Stimulated activated CD8-positive, alpha-beta memory T cell treated with anti-CD3 and anti-CD28 coated beads, Interleukin-12 subunit alpha, Interleukin-12 subunit beta, amount 100 ng/mL, for 24 hours (primary cell): Measurements from ENCODE around the gene HPS4.
"Not testable (repeated sequence)": the region's sequence is repeated elsewhere in the genome, so short reads cannot be mapped to it uniquely, and the experiment has no call there.

Source experiments
- DNase-seq: peaks from one replicate; pipeline ENCODE4 v3.0.0-alpha.2; 2020; ENCODE audit errors: extremely low read depth

Gene HPS4

GRCh38 chr22:26483439-26484359, at the start of gene HPS4, which contains the start of gene SRRD:
Gene HPS4 (minus strand): TSS chr22:26483783. CDS start chr22:26481762, 2,021 bp downstream.
Gene SRRD (plus strand): TSS chr22:26483877. CDS start chr22:26483891, 14 bp downstream.
- DNase-seq = peak; percentile 66

GRCh38 chr22:26529345-26529744, 45.8 kb upstream of the HPS4 start:
- DNase-seq = no peak

DNA sequence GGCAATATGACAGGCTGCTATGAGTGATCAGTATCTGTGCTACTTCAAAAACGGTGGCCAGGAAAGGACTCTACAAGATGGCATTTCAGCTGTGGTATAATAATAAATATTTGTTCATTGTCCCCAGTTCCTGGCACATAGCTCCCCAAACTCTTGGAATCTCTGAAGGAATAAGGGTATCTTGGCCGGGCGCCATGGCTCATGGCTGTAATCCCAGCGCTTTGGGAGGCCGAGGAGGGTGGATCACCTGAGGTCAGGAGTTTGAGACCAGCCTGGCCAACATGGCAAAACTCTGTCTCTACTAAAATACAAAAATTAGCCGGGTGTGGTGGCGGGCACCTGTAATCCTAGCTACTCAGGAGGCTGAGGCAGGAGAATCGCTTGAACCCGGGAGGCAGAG, 44.9 kb upstream of the HPS4 start:
- not testable (repeated sequence) for DNase-seq

DNA sequence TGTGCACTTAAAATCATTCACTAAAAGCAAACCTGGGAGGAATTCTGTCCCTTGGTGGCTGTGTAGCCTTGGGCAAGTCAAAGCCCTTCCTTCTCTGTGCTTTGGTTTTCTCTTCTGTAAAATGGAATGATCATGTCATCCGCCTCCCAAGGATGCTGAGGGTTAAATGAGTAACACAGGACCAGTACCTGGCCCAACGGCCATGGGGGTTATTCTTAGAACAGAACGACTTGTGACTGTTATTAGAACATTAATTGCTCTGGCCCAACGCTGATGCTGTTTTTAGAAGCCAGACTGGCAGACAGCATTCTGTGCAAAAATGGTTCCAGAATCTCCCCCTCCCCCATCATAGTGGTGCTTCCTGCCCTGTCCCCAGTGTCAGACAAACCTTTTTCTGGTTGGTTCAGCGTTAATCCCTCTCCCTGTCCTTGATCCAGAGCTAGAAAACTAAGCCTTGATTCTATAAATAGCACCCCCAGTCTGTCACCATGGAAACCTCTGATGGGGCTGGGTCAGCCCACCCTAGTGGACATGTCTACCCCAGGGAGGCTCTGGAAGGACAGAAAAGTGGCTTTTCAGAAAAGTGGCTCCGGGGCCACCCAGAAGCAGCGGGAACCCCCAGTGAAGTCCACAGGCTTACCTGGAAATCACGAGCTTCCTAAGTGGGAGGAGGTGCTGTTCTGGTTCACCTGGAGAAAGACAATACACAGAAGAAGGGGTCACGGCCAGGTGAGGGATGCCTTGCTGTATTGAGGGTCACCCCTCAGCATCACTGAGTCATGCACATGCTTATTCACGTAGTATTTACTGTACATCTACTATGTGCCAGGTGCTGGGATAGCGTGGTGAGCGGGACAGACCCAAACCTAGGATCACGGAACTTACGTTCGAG, 44.2 kb upstream of the HPS4 start:
- no peak for DNase-seq

- DNase-seq = no peak
Observed at GRCh38 chr22:26527167-26527566, 43.6 kb upstream of the HPS4 start.

- no peak for DNase-seq
Observed at GRCh38 chr22:26525946-26526564, 42.5 kb upstream of the HPS4 start.

GRCh38 chr22:26524870-26525269, 41.3 kb upstream of the HPS4 start:
- DNase-seq = no peak

- no peak for DNase-seq
Observed at GRCh38 chr22:26522592-26522991, 39.0 kb upstream of the HPS4 start.

DNA sequence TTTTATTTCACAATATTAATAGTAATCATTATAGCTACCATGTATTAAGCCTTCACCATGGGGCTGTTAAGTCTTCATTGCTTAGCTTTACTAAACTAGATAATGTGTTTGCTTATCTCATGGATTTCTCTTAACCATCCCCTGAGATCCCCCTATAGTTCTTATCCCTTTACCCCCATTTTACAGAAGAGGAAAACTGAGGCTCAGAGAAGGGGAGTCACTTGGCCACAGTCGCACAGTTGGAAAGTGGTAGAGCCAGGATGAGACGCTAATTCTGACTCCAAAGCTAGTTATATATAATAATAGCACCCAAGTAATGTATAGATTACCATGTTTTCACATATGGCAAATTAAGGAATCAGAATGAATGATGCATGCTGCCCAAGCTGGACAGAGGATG, 38.4 kb upstream of the HPS4 start:
- no peak for DNase-seq

- DNase-seq = no peak
Observed at GRCh38 chr22:26517429-26517828, 33.8 kb upstream of the HPS4 start.

DNA sequence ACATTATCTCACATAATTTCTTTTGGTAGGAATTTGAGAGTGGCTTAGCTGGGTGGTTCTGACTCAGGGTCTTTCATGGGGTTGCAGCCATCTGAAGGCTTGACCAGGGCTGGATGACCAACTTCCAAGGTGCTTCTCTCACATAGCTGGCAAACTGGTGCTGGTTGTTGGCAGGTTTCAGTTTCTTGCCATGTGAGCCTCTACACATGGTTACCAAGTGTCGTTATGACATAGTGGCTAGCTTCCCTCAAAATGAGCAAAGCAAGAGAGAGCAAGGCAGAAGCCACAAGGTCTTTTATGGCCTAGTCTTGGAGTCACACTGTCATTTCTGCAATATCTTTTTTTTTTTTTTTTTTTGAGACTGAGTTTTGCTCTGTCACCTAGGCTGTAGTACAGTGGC, 32.9 kb upstream of the HPS4 start:
- no peak for DNase-seq

GRCh38 chr22:26515931-26516330, 32.3 kb upstream of the HPS4 start:
- no peak for DNase-seq

DNA sequence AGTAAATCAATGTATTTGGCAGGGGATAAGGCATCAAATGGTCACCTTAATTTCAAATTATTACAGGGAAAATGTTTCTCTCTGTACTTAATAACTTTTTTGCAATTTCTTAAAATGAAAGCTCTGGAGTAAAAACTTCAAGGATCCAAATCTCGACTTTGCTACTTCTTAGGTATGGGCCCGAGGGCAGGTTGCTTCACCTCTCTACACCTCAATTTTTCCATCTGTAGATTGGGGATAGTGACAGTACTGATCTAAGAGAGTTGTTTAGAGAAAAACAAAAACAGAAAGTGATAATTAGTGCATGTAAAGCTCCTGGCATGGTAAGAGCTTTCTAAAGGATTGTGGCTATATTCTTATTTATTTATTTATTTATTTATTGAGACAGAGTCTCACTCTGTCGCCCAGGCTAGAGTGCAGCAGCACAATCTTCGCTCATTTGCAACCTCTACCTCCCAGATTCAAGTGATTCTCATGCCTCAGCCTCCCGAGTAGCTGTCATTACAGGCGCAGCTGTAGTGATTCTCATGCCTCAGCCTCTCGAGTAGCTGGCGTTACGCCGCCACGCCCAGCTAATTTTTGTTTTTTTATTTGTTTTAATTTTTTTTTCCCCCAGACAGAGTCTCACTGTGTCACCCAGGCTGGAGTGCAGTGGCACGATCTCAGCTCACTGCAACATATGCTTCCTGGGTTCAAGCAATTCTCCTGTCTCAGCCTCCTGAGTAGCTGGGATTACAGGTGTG, 31.0 kb upstream of the HPS4 start:
- DNase-seq = no peak

DNA sequence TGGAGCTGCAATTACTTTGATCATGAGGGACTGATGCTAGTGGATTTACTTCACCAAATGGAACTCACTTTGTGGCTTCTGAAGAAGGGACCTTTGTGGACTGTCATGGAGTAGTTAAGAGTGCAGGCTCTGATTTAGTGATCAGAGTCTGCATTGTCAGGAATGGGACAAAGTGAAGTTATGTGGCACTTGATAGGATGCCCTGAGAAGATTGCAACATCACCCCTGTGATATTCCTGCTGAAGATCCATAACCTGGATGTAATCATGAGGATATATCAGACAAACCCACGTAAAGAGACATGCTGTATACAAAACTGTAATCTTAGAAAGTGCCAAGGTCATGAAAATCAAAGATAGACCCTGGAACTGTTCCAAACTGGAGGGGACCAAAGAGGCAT, 30.3 kb upstream of the HPS4 start:
- DNase-seq = no peak

DNA sequence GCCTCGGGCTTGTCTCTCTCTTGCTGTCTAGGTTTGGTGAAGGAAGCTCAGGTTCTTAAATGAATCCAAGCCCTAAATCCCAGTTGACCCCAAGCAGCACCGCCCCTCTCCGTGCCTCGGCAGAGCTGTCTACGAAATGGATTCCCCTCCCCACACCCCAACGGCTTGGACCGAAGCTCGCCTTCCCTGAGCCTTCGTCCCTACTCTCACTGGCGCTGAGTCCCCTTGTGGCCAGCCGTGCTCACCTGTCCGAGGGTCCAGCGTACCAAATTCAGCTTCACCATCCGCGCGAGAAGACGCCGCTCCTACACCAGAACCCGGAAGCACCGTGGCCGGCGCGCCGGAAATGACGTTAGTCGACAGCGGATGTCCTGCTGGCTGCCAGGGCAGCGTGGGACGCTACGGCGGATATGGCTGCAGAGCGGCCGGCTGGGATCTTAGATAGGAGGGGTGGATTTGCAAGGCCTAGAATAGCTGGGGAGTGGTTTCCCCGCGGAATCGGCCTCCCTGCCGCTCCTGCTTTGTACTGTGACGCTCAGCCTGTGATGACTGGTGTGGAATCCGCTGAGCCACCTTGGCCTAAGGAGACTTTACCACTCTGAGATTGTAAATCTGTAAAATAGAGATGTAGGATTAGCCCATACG, 28.7 kb upstream of the HPS4 start, which contains the start of gene TFIP11:
Gene TFIP11, minus strand, starts transcription at position 325 of the 645 bp plus-strand sequence. CDS start 2,201 bp downstream, outside the sequence.
- peak; percentile 78 for DNase-seq

GRCh38 chr22:26508148-26508547, 24.6 kb upstream of the HPS4 start:
- DNase-seq = no peak

- DNase-seq = no peak
Observed at GRCh38 chr22:26503758-26504157, 20.2 kb upstream of the HPS4 start.

DNA sequence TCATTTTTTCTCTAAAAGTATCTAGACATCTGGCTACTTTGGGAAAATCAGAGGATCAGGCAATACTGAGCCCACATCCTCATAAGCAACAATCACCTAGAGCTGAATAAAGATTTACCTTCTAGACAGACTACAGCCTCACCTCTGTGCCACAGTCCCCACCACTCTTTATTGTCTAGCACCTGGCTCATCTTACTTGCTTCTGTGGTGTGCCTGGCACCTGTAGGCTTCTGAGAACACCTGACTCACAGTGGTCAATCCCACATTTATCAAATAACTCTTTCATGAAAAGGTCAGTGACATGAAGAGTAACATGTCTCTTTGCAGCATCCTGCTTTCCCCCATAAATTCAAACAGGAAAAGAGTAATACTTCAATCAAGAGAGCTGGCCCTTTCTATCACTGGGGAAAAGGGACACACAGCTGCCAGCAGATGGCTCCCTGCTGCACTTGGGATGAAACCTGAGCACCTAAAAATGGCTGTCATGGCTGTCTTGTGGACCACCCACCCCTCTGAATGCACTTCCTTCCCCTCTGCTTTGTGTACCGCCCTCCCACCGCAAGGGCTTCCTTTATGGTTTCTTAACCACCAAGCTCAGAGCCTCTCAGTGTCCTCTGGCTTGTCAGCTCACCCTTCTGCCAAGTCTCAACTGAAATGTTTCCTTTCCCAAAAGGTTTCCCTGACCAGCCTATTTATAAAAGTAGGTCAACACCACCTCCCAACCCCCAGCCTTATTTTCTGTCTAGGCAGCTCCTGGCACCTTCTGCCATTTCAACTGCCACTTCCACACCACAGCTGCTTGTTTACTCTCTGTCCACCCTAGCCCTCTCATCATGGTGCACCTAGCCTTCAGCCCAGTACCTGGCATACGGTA, 19.3 kb upstream of the HPS4 start:
- DNase-seq = no peak

DNA sequence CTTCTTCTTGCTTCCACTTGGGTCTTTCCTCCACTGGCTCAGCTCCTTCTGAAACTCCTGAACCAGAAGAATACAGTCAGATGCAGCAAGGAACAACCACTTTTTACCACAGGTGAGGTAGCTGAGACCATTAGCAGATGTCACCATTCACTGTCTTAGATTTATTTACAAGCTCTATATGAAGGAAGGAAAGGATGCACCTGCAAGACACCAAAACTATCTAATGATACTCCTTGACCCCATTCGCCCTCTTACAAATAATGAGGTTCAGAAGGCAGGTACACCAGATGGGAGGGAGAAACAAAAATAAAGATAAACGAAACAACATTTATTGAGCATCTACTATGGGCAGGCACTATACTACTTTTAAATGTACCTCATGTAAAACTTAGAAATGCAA, 18.4 kb upstream of the HPS4 start:
- no peak for DNase-seq
